A673 (cell line): ENCODE measurements around the gene GNA15. TPM values are rescaled to one million over a fixed set of nuclear protein-coding genes. Genes with fewer than 3 reads are reported as not detected.
"Not testable (repeated sequence)": the region's sequence is repeated elsewhere in the genome, so short reads cannot be mapped to it uniquely, and the experiment has no call there.

Source experiments
- BruUV-seq: library from RNA; stranded (reverse); fragments of 400-500 nt; replicated peaks from 2 replicates; lab custom pipeline; 2021; lab: Mats Ljungman, UMichigan
- CTCF ChIA-PET: fragments of 300-600 bp; sonication (Branson Sonifier 250); formaldehyde crosslinking; loops from one replicate; lab custom pipeline; 2022; ENCODE audit warnings: antibody characterized with exemption; lab: Charles Lee
- POLR2A ChIA-PET: fragments of 300-600 bp; sonication (Branson Sonifier 250); formaldehyde crosslinking; loops from one replicate; lab custom pipeline; 2022; ENCODE audit warnings: antibody characterized with exemption; ENCODE audit not compliant: low non-redundant PET; lab: Charles Lee
- DNase-seq: peaks from one replicate; pipeline ENCODE4 v3.0.0-alpha.2; 2015; ENCODE audit warnings: low spot score
- H3K27ac ChIP-seq: fragments of 200-600 bp; sonication (generic); 2 replicates; pipeline ENCODE4 v1.5.1; 2016; ENCODE audit warnings: mixed run types, low read depth, mild to moderate bottlenecking, mixed read lengths, antibody characterized with exemption, low read length; ENCODE audit not compliant: poor library complexity, severe bottlenecking
- H3K27me3 ChIP-seq: fragments of 200-600 bp; sonication (generic); replicated peaks from 2 replicates; pipeline ENCODE4 v1.6.1; 2017; ENCODE audit warnings: mixed run types, low read depth, mild to moderate bottlenecking, mixed read lengths, antibody characterized with exemption, low read length; ENCODE audit not compliant: insufficient read depth, poor library complexity
- H3K36me3 ChIP-seq: fragments of 200-600 bp; sonication (generic); 2 replicates; pipeline ENCODE4 v1.6.1; 2016; ENCODE audit warnings: mixed run types, mild to moderate bottlenecking, mixed read lengths, antibody characterized with exemption, low read length; ENCODE audit not compliant: insufficient read depth, poor library complexity, severe bottlenecking
- H3K4me1 ChIP-seq: fragments of 200-600 bp; sonication (generic); 2 replicates; pipeline ENCODE4 v1.6.1; 2017; ENCODE audit warnings: mixed run types, mild to moderate bottlenecking, mixed read lengths, antibody characterized with exemption, low read length; ENCODE audit not compliant: insufficient read depth, poor library complexity, severe bottlenecking
- H3K4me3 ChIP-seq: fragments of 200-600 bp; sonication (generic); 2 replicates; pipeline ENCODE4 v1.5.1; 2016; ENCODE audit warnings: low read depth, mixed run types, mild to moderate bottlenecking, mixed read lengths, low read length; ENCODE audit not compliant: poor library complexity, severe bottlenecking
- H3K9me3 ChIP-seq: fragments of 200-600 bp; sonication (generic); 2 replicates; pipeline ENCODE4 v1.6.1; 2016; ENCODE audit warnings: mixed run types, low read depth, mild to moderate bottlenecking, mixed read lengths, antibody characterized with exemption, low read length; ENCODE audit not compliant: poor library complexity, severe bottlenecking
- CTCF ChIP-seq: fragments of 300-800, 200-600 bp; sonication (generic); conservative IDR thresholded peaks from 2 replicates; pipeline ENCODE4 v1.5.1; 2017; ENCODE audit warnings: low read depth, mild to moderate bottlenecking, antibody characterized with exemption, low read length, moderate library complexity, mixed read lengths
- EZH2 ChIP-seq: fragments of 200-600 bp; sonication (generic); IDR thresholded peaks from 2 replicates; pipeline ENCODE4 v1.6.1; 2017; ENCODE audit warnings: borderline replicate concordance, low read depth, mild to moderate bottlenecking, mixed read lengths, antibody characterized with exemption, low read length; ENCODE audit not compliant: poor library complexity, severe bottlenecking
- intact Hi-C: fragments of 100-400 bp; cut with micrococcal nuclease; formaldehyde crosslinking; loops from one replicate; pipeline ENCODE4 v1.10.0; 2022; ENCODE audit not compliant: unreplicated experiment
- total RNA-seq: library from RNA; stranded (reverse); gene quantifications from 2 replicates; pipeline ENCODE4 v1.2.3, GENCODE V29; 2021

The GNA15 gene
- total RNA-seq, 1 experiment from 2014 or later: 0.26 TPM

GRCh38 chr19:3201072-3201700 lies 65.4 kb downstream of the GNA15 start:
- intact Hi-C loops: no loop called here
- no peaks in the 10 kb centered on the region for H3K27me3 ChIP-seq
- ChIA-PET POLR2A (no interaction called here), CTCF (no interaction called here)
- H3K27ac ChIP-seq: no peak overlapping the region
- H3K9me3 ChIP-seq: no peaks in the 10 kb centered on the region
- H3K4me3 ChIP-seq: no peak overlapping the region
- BruUV-seq: no TSS peak
- peaks cover 12% of the 10 kb centered on the region for H3K36me3 ChIP-seq
- H3K4me1 ChIP-seq: no peaks in the 10 kb centered on the region
- no peak for DNase-seq
- no peak for TF ChIP-seq EZH2
- no peak for TF ChIP-seq CTCF

GRCh38 chr19:3201911-3202310 lies 66.1 kb downstream of the GNA15 start:
- no peaks in the 10 kb centered on the region for H3K4me1 ChIP-seq
- no peaks in the 10 kb centered on the region for H3K27me3 ChIP-seq
- no TSS peak for BruUV-seq
- H3K9me3 ChIP-seq: no peaks in the 10 kb centered on the region
- no peak overlapping the region for H3K27ac ChIP-seq
- TF ChIP-seq EZH2: no peak
- TF ChIP-seq CTCF: no peak
- ChIA-PET POLR2A (no interaction called here), CTCF (interaction anchor here (0.7 kb wide), 1 partner anchor 125 kb away, joined by 3 read pairs; no protein-coding TSS in a partner anchor)
- intact Hi-C loops: no loop called here
- no peak for DNase-seq
- H3K36me3 ChIP-seq: peaks cover 17% of the 10 kb centered on the region
- H3K4me3 ChIP-seq: no peak overlapping the region

GRCh38 chr19:3202346-3202745 lies 66.5 kb downstream of the GNA15 start:
- ChIA-PET CTCF (interaction anchor here (0.7 kb wide), 1 partner anchor 126 kb away, joined by 3 read pairs; no protein-coding TSS in a partner anchor), POLR2A (interaction anchor here (0.7 kb wide), 1 partner anchor 428 kb away, joined by 7 read pairs; no protein-coding TSS in a partner anchor)
- no peak for DNase-seq
- H3K4me1 ChIP-seq: no peaks in the 10 kb centered on the region
- H3K4me3 ChIP-seq: no peak overlapping the region
- intact Hi-C loops: no loop called here
- peaks cover 21% of the 10 kb centered on the region for H3K36me3 ChIP-seq
- no peaks in the 10 kb centered on the region for H3K27me3 ChIP-seq
- BruUV-seq: no TSS peak
- H3K27ac ChIP-seq: no peak overlapping the region
- TF ChIP-seq CTCF (no peak), EZH2 (no peak)
- H3K9me3 ChIP-seq: no peaks in the 10 kb centered on the region

- POLR2A ChIA-PET: interaction anchor here (0.7 kb wide), 1 partner anchor 429 kb away, joined by 7 read pairs; no protein-coding TSS in a partner anchor
- BruUV-seq, intact Hi-C loops, DNase-seq, H3K4me3 ChIP-seq, H3K27ac ChIP-seq, H3K9me3 ChIP-seq, H3K27me3 ChIP-seq, H3K4me1 ChIP-seq: not testable (repeated sequence)
- CTCF ChIA-PET: interaction anchor here (0.7 kb wide), 2 partner anchors 101 to 126 kb away, joined by 3 read pairs; no protein-coding TSS in a partner anchor
- peaks cover 27% of the 10 kb centered on the region for H3K36me3 ChIP-seq
Measured at GRCh38 chr19:3202895-3203294, 67.1 kb downstream of the GNA15 start.
